Smooth muscle cell (in vitro differentiated cells): ENCODE results near the gene TMEM14A. TPM values are rescaled to one million over a fixed set of nuclear protein-coding genes. Genes with fewer than 3 reads are reported as not detected.
"Not testable (repeated sequence)": the region's sequence is repeated elsewhere in the genome, so short reads cannot be mapped to it uniquely, and the experiment has no call there.

Experiments used
- DNase-seq: peaks from one replicate; lab custom pipeline; 2025; ENCODE audit not compliant: unreplicated experiment; lab: John Stamatoyannopoulos, UW
- H2AFZ ChIP-seq: fragments of 200-600 bp; sonication (generic); 2 replicates; pipeline ENCODE4 v1.6.0; 2016; ENCODE audit warnings: antibody characterized with exemption, low read depth, mild to moderate bottlenecking
- H3F3A ChIP-seq: fragments of 200-600 bp; sonication (generic); 2 replicates; pipeline ENCODE4 v1.6.0; 2017; ENCODE audit warnings: antibody characterized with exemption, low read depth
- H3K27ac ChIP-seq: fragments of 200-600 bp; sonication (generic); 2 replicates; pipeline ENCODE4 v1.5.1; 2016; ENCODE audit warnings: low read depth, mild to moderate bottlenecking
- H3K27me3 ChIP-seq: fragments of 200-600 bp; sonication (generic); 2 replicates; pipeline ENCODE4 v1.6.1; 2016; ENCODE audit warnings: low read depth, mild to moderate bottlenecking
- H3K36me3 ChIP-seq: fragments of 200-600 bp; sonication (generic); 2 replicates; pipeline ENCODE4 v1.5.1; 2016; ENCODE audit warnings: low read depth
- H3K4me1 ChIP-seq: fragments of 200-600 bp; sonication (generic); 2 replicates; pipeline ENCODE4 v1.5.1; 2016; ENCODE audit warnings: low read depth
- H3K4me2 ChIP-seq: fragments of 200-600 bp; sonication (generic); 2 replicates; pipeline ENCODE4 v1.6.0; 2016; ENCODE audit warnings: mild to moderate bottlenecking
- H3K4me3 ChIP-seq: fragments of 200-600 bp; sonication (generic); 2 replicates; pipeline ENCODE4 v1.5.1; 2016; ENCODE audit warnings: mild to moderate bottlenecking
- H3K79me2 ChIP-seq: fragments of 200-600 bp; sonication (generic); 2 replicates; pipeline ENCODE4 v1.6.0; 2016; ENCODE audit warnings: low read depth, mild to moderate bottlenecking
- H3K9ac ChIP-seq: fragments of 200-600 bp; sonication (generic); 2 replicates; pipeline ENCODE4 v1.6.0; 2016; ENCODE audit warnings: low read depth
- H3K9me3 ChIP-seq: fragments of 200-600 bp; sonication (generic); replicated peaks from 2 replicates; pipeline ENCODE4 v1.5.1; 2016; ENCODE audit warnings: low read depth
- H4K20me1 ChIP-seq: fragments of 200-600 bp; sonication (generic); 2 replicates; pipeline ENCODE4 v1.6.0; 2016; ENCODE audit warnings: low read depth
- WGBS: methylation state at CpG from one replicate; pipeline ENCODE4 v1.1.7; 2016; ENCODE audit warnings: low lambda C conversion rate; 5-methylcytosine and 5-hydroxymethylcytosine counted together
- polyA plus RNA-seq: library from polyadenylated mRNA; unstranded; fragments of >200 nt; fragmentation: Nextera tagmentation; extraction: Ambion mirVana; gene quantifications from 2 replicates; pipeline ENCODE4 v1.2.1, GENCODE V29; 2016
- total RNA-seq: library from RNA; depleted of rRNA; stranded (reverse); fragments of >200 nt; gene quantifications from 2 replicates; pipeline ENCODE4 v1.2.3, GENCODE V29; 2014
- TF ChIP-seq, protein P1 (sequence below): fragments of 200-600 bp; sonication (generic); IDR thresholded peaks from 2 replicates; pipeline ENCODE4 v1.5.1; 2017; ENCODE audit warnings: borderline replicate concordance, mild to moderate bottlenecking, antibody characterized with exemption; ENCODE audit not compliant: insufficient read depth, poor library complexity, severe bottlenecking

TMEM14A gene
- total and polyA plus RNA-seq, 2 experiments from 2014 or later = 68.7 to 77.7 TPM

DNA sequence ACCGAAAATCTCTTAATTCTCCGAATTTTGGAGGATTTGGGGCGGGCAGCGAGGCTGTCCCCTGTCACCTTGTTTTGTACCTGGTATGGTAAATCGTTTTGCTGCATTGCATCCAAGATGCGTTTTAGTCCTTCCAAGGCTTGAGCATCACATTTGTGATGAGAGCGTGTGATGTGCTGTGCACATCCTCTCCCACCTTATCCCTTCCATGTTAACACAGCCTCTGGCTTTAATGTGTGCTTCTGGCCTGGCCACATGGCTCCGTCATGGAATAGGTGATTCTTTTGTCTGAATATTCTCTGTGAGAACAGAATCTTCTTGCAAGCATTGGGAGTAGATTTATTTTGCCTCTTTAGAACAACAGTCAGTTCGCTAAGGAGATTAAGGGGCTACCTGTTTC is 763 bp downstream of the TMEM14A start:
- TF ChIP-seq, protein P1, sequence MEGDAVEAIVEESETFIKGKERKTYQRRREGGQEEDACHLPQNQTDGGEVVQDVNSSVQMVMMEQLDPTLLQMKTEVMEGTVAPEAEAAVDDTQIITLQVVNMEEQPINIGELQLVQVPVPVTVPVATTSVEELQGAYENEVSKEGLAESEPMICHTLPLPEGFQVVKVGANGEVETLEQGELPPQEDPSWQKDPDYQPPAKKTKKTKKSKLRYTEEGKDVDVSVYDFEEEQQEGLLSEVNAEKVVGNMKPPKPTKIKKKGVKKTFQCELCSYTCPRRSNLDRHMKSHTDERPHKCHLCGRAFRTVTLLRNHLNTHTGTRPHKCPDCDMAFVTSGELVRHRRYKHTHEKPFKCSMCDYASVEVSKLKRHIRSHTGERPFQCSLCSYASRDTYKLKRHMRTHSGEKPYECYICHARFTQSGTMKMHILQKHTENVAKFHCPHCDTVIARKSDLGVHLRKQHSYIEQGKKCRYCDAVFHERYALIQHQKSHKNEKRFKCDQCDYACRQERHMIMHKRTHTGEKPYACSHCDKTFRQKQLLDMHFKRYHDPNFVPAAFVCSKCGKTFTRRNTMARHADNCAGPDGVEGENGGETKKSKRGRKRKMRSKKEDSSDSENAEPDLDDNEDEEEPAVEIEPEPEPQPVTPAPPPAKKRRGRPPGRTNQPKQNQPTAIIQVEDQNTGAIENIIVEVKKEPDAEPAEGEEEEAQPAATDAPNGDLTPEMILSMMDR = no peak
- Histone ChIP-seq H3K4me3 (peak overlapping the region; percentile 66), H3F3A (no peaks in the 10 kb centered on the region), H3K4me1 (peaks cover 8% of the 10 kb centered on the region), H3K9me3 (no peaks in the 10 kb centered on the region), H3K27me3 (no peaks in the 10 kb centered on the region), H3K9ac (no peak overlapping the region), H3K27ac (no peak overlapping the region), H3K79me2 (peaks cover 5% of the 10 kb centered on the region), H3K4me2 (peak overlapping the region; percentile 86), H2AFZ (no peak overlapping the region), H3K36me3 (no peaks in the 10 kb centered on the region), H4K20me1 (no peaks in the 10 kb centered on the region)
- WGBS = 80% methylated on average over 9 of the region's 9 CpGs
- DNase-seq = no peak

DNA sequence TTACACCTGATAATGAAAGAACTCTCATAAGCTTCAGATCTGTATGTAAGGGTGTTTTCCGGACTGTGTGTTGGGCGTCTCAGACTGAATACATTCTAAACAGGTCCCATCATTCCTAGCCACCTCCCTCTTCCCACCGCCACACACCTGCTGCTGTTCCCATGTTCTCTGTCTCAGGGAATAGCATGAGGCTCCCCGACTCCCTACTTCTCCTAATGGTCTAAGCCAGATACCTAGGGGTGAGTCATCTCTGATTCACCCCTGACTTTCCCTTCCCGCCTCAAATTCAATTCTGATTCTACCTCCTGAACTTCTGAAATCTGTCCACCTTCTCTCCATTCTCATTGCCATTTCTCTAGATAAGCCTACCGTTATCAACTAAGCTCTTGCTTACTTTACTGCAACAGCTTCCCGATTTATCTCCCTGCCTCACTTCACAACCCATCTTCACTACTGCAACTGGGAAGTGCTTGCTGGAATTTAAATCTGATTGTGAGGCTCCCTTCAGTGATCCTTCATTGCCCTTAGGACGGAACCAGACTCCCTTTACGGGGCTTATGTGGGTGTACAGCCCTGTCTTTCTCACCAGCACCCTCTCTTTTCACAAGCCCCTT is 1.6 kb downstream of the TMEM14A start:
- TF ChIP-seq, protein P1 = no peak
- no peak overlapping the region for H3K4me2 ChIP-seq
- no peaks in the 10 kb centered on the region for H3K36me3 ChIP-seq
- no peaks in the 10 kb centered on the region for H3K9me3 ChIP-seq
- no peak overlapping the region for H3K27ac ChIP-seq
- peaks cover 8% of the 10 kb centered on the region for H3K4me1 ChIP-seq
- no peak overlapping the region for H2AFZ ChIP-seq
- no peak overlapping the region for H3K9ac ChIP-seq
- WGBS = 70% methylated on average over 9 of the region's 9 CpGs
- no peak overlapping the region for H3K4me3 ChIP-seq
- peaks cover 5% of the 10 kb centered on the region for H3K79me2 ChIP-seq
- H3F3A ChIP-seq = no peaks in the 10 kb centered on the region
- DNase-seq = no peak
- no peaks in the 10 kb centered on the region for H3K27me3 ChIP-seq
- no peaks in the 10 kb centered on the region for H4K20me1 ChIP-seq

DNA sequence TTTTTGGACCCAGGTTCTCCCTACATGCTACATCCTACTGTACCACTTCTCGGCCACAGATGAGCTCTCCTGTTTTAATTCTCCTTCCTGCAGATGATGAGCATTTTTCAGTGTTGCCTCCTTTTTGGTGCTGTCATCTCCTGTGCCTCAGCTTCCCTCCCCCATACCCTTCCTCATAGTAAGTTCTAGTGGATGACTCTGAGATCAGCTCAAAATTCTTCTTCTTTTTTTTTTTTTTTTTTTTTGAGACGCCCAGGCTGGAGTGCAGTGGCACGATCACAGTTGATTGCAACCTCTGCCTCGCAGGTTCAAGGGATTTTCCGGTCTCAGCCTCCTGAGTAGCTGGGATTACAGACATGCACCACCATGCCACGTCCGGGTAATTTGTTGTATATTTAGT is 3.8 kb downstream of the TMEM14A start:
- Histone ChIP-seq H3K36me3 (no peaks in the 10 kb centered on the region), H3K9ac (no peak overlapping the region), H3K9me3 (no peaks in the 10 kb centered on the region), H3F3A (no peaks in the 10 kb centered on the region), H3K27me3 (no peaks in the 10 kb centered on the region), H3K27ac (no peak overlapping the region), H4K20me1 (no peaks in the 10 kb centered on the region), H3K4me2 (no peak overlapping the region), H3K4me1 (peaks cover 8% of the 10 kb centered on the region), H3K4me3 (no peak overlapping the region), H3K79me2 (peaks cover 5% of the 10 kb centered on the region), H2AFZ (no peak overlapping the region)
- TF ChIP-seq, protein P1 = no peak
- DNase-seq = no peak
- WGBS = 73% methylated on average over 7 of the region's 7 CpGs

GRCh38 chr6:52675372-52675771 is 4.5 kb downstream of the TMEM14A start:
- no peak overlapping the region for H3K9ac ChIP-seq
- H3K79me2 ChIP-seq = peaks cover 5% of the 10 kb centered on the region
- no peak overlapping the region for H3K4me2 ChIP-seq
- no peaks in the 10 kb centered on the region for H3K9me3 ChIP-seq
- H2AFZ ChIP-seq = no peak overlapping the region
- no peaks in the 10 kb centered on the region for H4K20me1 ChIP-seq
- TF ChIP-seq, protein P1 = no peak
- H3F3A ChIP-seq = no peaks in the 10 kb centered on the region
- H3K27me3 ChIP-seq = no peaks in the 10 kb centered on the region
- peaks cover 8% of the 10 kb centered on the region for H3K4me1 ChIP-seq
- H3K27ac ChIP-seq = no peak overlapping the region
- no peaks in the 10 kb centered on the region for H3K36me3 ChIP-seq
- no peak for DNase-seq
- H3K4me3 ChIP-seq = no peak overlapping the region
- 90% methylated on average over 1 of the region's 1 CpG for WGBS

- H3K36me3 ChIP-seq, H3K27ac ChIP-seq, DNase-seq, H3K4me3 ChIP-seq, H3K79me2 ChIP-seq, H3K4me2 ChIP-seq, H4K20me1 ChIP-seq, H3K9ac ChIP-seq, H2AFZ ChIP-seq, H3K27me3 ChIP-seq, H3K9me3 ChIP-seq, H3F3A ChIP-seq, H3K4me1 ChIP-seq: not testable (repeated sequence)
- WGBS = 84% methylated on average over 8 of the region's 8 CpGs
These were observed 5.7 kb downstream of the TMEM14A start for GRCh38 chr6:52676631-52677030.
